AG08395 (cell line): ENCODE results near the gene XAGE3.
"Not testable (repeated sequence)": the region's sequence is repeated elsewhere in the genome, so short reads cannot be mapped to it uniquely, and the experiment has no call there.

Source experiments
- DNase-seq: peaks from one replicate; pipeline ENCODE4 v3.0.0; 2012; ENCODE audit warnings: mixed read lengths, low spot score

XAGE3 gene, protein sequence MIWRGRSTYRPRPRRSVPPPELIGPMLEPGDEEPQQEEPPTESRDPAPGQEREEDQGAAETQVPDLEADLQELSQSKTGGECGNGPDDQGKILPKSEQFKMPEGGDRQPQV

GRCh38 chrX:52867610-52868348 lies at the start of gene XAGE3:
Gene XAGE3 (minus strand): TSS chrX:52868083. CDS start chrX:52867133, 950 bp downstream.
- DNase-seq, result no peak

- not testable (repeated sequence) for DNase-seq
Observed at GRCh38 chrX:52914704-52915103, 46.8 kb upstream of the XAGE3 start.

DNA sequence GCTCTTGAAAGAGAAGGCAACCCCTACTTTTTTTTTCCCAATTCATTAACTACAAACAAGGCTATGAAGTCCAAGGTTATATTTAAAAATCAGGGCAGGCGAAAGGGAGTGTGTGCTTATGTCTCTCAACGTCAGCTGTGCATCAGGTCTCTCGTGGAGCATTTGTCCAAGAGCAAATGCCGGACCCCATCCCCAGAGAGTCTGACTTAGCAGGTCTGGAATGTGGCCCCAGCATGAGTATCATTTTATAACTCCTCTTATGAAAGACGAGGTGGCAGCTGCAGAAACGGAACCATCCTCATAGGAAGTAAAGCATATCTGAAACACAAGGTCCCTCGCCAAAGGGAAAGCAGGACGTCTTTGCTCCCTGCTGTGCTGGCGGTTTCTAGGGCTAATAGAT lies 45.8 kb upstream of the XAGE3 start:
- not testable (repeated sequence) for DNase-seq

DNA sequence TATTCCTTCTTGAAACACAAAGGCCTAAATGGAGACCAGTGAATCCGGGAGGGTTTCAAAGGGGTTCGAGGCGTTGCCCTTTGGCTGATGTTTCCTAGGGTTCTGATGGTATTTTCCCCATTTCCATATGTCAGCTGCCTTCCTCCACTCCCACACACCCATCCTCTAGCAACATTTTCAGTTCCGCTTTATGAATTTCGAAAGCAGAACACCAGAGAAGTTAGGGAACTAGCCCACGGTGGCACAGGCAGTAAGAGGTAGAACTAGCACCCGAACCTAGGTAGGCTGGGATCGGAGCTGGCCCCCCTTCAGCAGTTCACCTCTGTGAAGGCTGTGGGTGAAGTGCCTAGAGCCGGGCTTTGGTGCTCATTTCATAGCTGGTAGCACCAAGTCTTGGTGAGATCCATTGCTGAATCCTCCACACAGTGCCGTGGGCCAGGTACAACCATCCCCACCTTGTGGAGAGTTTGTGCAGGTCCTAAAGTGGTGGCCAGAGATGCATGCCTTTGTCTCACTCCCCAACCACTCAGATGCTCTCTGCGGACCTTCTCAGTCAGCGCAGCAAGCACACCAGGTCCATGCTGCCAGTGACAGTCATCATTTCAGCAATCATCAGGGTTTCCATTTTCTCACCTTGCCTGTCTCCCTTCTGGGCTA lies 41.6 kb upstream of the XAGE3 start:
- DNase-seq, result not testable (repeated sequence)

GRCh38 chrX:52907900-52908299 lies 40.0 kb upstream of the XAGE3 start:
- not testable (repeated sequence) for DNase-seq

- not testable (repeated sequence) for DNase-seq
Observed at GRCh38 chrX:52907137-52907536, 39.3 kb upstream of the XAGE3 start.

GRCh38 chrX:52906072-52906471 lies 38.2 kb upstream of the XAGE3 start:
- not testable (repeated sequence) for DNase-seq

- DNase-seq, result not testable (repeated sequence)
Observed at GRCh38 chrX:52905531-52905930, 37.6 kb upstream of the XAGE3 start.

GRCh38 chrX:52896855-52897709 lies 29.2 kb upstream of the XAGE3 start, which contains the start of gene FAM156B:
Gene FAM156B (plus strand): TSS chrX:52897330. CDS start chrX:52907226, 9,896 bp downstream.
- not testable (repeated sequence) for DNase-seq

GRCh38 chrX:52896438-52896837 lies 28.6 kb upstream of the XAGE3 start:
- DNase-seq, result not testable (repeated sequence)

DNA sequence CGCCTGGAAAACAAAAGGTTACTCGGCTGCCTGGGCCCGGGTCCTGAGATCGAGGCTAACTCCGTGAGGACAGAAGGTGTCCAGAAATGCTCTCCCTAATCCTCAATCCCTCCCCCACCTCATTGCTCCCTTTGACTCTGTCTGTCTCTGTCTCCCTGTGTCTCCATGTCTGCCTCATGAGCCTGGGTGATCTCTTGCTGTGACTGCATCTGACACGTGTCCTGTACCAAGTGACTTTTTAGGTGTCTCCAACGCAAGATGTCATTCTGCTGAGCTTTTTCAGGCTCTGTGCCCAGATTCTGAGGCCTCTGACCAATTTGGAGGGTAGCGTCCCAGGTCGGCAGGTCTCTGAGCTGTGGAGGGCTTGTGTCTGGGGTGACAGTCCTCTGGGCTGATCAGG lies 20.2 kb upstream of the XAGE3 start:
- not testable (repeated sequence) for DNase-seq

- not testable (repeated sequence) for DNase-seq
Observed at GRCh38 chrX:52887459-52887858, 19.6 kb upstream of the XAGE3 start.

DNA sequence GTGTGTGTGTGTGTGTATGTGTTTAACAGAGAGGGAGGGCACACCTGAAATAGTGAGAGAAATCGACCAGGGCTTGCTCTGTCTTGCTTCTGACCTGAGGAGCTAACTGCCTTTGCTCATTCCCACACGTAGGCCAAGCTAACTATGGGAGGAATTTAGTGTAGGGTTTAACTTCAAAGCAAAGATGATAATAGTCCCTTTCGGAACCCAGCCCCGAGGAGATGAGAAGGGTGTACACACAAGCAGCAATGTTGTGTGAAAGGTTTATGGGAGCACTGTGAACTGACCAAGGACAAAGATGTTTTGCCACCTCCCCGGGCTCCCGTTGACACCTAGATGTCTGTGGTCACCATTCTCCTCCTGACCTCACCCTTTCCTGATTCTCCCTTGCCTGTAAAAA lies 8.5 kb upstream of the XAGE3 start:
- DNase-seq, result not testable (repeated sequence)

DNA sequence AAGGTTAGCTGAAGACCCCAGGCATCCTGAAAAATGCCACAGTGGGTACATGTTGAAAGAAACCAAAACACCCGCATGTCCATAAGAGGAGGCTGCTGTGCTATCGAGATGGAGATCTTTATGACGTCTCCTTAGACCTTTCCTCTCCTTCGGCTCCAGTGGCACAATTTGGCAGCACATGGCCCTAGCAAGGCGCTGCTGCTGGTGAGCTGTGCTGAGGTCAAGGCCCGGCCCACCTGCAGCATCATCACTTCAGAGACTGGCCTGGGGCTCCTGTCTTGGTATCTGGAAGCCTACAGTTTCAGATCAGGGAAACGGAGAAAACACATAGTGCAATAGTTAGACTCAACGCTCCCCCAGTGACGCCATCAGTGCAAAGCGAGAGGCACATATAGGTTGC lies 7.6 kb upstream of the XAGE3 start:
- DNase-seq, result not testable (repeated sequence)

DNA sequence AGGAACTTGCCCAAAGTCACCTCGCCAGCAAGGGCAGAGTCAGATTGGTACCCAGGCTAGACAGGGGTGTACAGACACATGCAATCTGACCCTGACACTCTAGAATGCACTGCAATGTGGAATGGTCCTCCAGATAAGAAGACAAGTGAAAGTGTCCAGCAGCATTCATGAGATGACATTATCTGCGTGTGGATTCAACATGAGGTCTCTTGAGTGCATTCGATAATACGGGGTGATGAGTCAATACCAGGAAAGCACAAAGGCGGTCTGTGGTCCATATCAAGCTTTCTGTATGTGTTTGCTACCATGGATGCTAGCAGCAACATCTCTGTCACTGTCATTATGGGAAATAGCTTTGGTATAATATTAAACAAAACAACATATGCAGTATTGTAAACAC lies 6.8 kb upstream of the XAGE3 start:
- DNase-seq, result no peak

DNA sequence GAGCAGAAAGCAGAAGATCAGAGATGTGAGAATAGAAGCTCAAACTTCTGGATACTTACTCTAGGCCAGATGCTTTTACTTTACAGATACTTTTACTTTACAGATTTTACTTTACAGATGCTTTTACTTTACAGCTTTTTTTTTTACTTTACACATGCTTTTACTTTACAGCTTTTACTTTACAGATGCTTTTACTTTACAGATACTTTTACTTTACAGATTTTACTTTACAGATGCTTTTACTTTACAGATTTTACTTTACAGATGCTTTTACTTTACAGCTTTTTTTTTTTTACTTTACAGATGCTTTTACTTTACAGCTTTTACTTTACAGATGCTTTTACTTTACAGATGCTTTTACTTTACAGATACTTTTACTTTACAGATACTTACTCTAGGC lies 5.9 kb upstream of the XAGE3 start:
- DNase-seq, result not testable (repeated sequence)

- DNase-seq, result no peak
Observed at GRCh38 chrX:52870046-52870445, 2.2 kb upstream of the XAGE3 start.

DNA sequence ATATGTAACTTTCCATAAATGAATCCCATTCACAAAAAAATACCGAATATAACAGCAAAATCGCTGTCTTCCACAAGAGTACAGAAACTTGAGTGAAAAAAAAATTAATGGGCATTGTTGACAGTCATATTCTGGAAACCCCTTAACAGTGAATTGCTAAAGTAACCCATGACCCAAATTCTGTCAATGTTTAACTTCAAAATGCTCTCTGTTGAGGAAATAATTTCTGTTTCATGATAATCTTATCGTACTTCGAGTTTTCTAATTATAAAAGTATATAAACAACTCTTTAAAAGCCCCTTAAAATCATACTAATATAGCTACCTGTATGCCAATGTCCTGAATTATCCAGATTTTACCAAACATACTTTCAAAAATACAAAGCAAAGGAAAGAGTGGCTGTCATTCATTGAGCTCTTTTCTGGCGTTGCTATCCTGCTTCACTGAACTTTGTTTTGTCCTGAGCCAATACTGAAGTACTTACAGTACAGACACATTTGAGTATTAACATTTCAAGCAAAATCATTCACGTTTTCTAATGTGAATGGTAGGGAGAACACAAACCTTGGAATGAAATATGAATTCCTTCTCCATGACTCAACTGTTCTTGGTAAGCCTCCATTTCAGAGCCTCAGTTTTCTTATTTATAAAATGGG lies 2.4 kb downstream of the XAGE3 start:
- no peak for DNase-seq

DNA sequence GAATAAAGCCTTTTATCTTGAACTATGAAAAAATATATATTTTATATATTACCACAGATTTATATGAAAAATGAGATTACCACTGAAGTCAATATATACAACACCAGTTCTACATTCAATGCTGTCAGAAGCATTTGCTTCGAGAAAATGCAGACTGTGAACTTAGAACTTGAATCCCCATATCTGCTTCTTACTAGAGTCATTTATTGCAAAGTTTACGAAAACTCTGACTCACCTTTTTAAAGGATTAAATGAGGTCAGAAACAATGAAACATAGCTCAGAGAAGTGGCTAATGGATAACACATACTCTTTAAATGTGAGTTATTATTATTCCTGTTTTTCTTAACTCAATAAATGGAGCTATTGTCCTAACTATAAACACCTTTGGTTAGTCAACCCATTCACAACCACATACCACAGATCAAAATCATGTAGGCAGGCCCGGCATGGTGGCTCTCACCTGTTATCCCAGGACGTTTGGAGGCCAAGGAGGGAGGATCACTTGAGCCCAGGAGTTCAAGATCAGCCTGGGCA lies 10.8 kb downstream of the XAGE3 start:
- not testable (repeated sequence) for DNase-seq

DNA sequence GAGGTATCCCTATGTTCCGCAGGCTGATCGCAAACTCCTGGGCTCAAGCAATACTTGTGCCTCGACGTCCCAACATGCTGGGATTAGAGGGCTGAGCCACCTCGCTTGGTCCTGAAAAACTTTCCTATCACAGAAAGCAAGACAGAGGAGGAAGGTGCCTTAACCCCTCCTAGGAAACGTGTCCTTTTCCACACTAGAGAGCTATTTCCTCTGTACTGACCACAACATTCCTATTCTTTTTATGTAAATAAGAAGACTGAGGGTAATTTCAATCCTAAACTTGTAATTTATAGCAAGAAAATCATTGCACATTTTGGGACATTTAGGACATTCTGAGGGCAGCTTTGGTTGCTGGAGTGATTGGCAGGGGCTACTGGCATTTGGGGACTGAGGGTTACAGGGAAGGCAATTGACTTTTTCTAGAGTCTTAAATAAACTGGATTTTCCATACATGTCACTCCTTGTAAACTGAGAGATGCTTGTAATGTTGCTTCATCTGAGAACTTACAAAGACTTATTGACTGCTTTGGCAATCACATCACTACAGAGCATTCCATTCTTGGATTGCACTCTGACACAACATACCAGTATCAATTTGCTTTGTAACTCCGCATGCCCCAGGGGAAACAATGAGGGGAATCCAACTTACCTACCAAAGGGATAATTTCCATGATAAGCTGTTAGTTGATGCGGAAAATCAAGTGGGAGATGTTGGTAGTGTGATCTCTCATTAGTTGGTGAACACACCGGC lies 15.6 kb downstream of the XAGE3 start:
- DNase-seq, result no peak

DNA sequence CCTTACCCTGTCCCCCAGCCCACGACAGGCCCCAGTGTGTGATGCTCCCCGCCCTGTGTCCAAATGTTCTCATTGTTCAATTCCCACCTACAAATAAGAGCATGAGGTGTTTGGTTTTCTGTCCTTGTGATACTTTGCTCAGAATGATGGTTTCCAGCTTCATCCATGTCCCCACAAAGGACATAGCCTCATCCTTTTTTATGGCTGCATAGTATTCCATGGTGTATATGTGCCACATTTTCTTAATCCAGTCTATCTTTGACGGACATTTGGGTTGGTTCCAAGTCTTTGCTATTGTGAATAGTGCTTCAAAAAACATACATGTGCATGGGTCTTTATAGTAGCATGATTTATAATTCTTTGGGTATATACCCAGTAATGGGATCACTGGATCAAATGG lies 24.3 kb downstream of the XAGE3 start:
- DNase-seq, result not testable (repeated sequence)
